ENCODE results near the gene CEP112.

DNA sequence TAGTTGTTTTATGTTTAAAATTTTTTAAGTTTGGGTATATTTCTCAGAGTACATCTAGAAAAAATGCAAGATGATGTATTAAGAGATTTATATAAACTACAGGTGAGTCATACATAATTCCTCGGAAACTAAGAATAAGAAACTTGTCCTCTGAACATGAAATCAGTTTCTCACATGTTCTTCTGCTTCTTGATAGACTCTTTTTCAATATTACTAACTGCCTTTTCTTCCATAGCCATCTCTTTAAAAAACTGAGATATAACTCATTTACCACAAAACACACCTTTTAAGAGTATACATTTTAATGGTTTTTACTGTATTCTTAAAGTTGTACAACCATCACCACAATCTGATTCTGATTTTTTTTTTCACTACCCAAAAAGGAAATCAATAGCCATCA is 392.1 kb downstream of the CEP112 start:
- TF ChIP-seq FOXK2 (IDR thresholded peaks at IDR 0.05) (no peak), TARDBP (IDR thresholded peaks at IDR 0.05) (no peak), SUZ12 (IDR thresholded peaks at IDR 0.05) (no peak), FOXM1 (IDR thresholded peaks at IDR 0.05; ENCODE audit: borderline replicate concordance) (no peak), NFRKB (IDR thresholded peaks at IDR 0.05) (no peak), HDGF (IDR thresholded peaks at IDR 0.05; ENCODE audit: borderline replicate concordance) (no peak), FOXA1 (IDR thresholded peaks at IDR 0.05) (no peak), ZNF384 (IDR thresholded peaks at IDR 0.05) (no peak), ARNT (IDR thresholded peaks at IDR 0.05) (no peak), BHLHE40 (IDR thresholded peaks at IDR 0.05; ENCODE audit: borderline replicate concordance) (no peak), SP1 (IDR thresholded peaks at IDR 0.05) (no peak), CTBP1 (IDR thresholded peaks at IDR 0.05; ENCODE audit: borderline replicate concordance) (no peak)
- TF ChIP-seq, protein P1, sequence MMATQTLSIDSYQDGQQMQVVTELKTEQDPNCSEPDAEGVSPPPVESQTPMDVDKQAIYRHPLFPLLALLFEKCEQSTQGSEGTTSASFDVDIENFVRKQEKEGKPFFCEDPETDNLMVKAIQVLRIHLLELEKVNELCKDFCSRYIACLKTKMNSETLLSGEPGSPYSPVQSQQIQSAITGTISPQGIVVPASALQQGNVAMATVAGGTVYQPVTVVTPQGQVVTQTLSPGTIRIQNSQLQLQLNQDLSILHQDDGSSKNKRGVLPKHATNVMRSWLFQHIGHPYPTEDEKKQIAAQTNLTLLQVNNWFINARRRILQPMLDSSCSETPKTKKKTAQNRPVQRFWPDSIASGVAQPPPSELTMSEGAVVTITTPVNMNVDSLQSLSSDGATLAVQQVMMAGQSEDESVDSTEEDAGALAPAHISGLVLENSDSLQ (IDR thresholded peaks at IDR 0.05): no peak

Measured in HEK293T (cell line).